Activated CD4-positive, CD25-positive, alpha-beta regulatory T cell treated with anti-CD3 and anti-CD28 coated beads, Interleukin-2, amount 50 U/mL, for 16 hours (primary cell): ENCODE data around the gene FZD2.

ENCODE experiments used
- DNase-seq: peaks from one replicate; pipeline ENCODE4 v3.0.0-alpha.2; 2020; ENCODE audit warnings: low read depth, low spot score

The FZD2 gene

GRCh38 chr17:44606658-44607057 is 49.4 kb downstream of the FZD2 start:
- DNase-seq, result no peak

GRCh38 chr17:44607836-44608690 is 50.8 kb downstream of the FZD2 start:
- no peak for DNase-seq

GRCh38 chr17:44608727-44609435 is 51.6 kb downstream of the FZD2 start:
- no peak for DNase-seq

GRCh38 chr17:44610331-44610730 is 53.0 kb downstream of the FZD2 start:
- DNase-seq, result no peak
